GM23338 (cell line): Measurements from ENCODE around the gene IRF1. TPM values are rescaled to one million over a fixed set of nuclear protein-coding genes. Genes with fewer than 3 reads are reported as not detected.

Source experiments
- ATAC-seq: fragments of 200-7000 bp; cut with Tn5 transposase; 3 replicates; pipeline ENCODE4 v1.9.1; 2020
- DNase-seq: peaks from one replicate; pipeline ENCODE4 v3.0.0-alpha.2; 2015; ENCODE audit warnings: low spot score
- H2AFZ ChIP-seq: fragments of 200-600 bp; sonication (generic); 2 replicates; pipeline ENCODE4 v1.8.0; 2016; ENCODE audit warnings: antibody characterized with exemption, mild to moderate bottlenecking, moderate library complexity
- H3F3A ChIP-seq: fragments of 200-600 bp; sonication (generic); replicated peaks from 2 replicates; pipeline ENCODE4 v1.8.0; 2017; ENCODE audit warnings: antibody characterized with exemption, mixed run types, low read depth
- H3K27ac ChIP-seq: fragments of 200-600 bp; sonication (generic); 2 replicates; pipeline ENCODE4 v1.6.1; 2016; ENCODE audit warnings: low read depth
- H3K27me3 ChIP-seq: fragments of 200-600 bp; sonication (generic); 2 replicates; pipeline ENCODE4 v1.8.0; 2016; ENCODE audit warnings: mild to moderate bottlenecking, mixed run types, moderate library complexity; ENCODE audit not compliant: insufficient read depth
- H3K36me3 ChIP-seq: fragments of 200-600 bp; sonication (generic); 2 replicates; pipeline ENCODE4 v1.8.0; 2016; ENCODE audit warnings: mild to moderate bottlenecking; ENCODE audit not compliant: insufficient read depth
- H3K4me1 ChIP-seq: fragments of 200-600 bp; sonication (generic); 2 replicates; pipeline ENCODE4 v1.8.0; 2016; ENCODE audit warnings: mild to moderate bottlenecking, moderate library complexity; ENCODE audit not compliant: insufficient read depth
- H3K4me2 ChIP-seq: fragments of 200-600 bp; sonication (generic); 2 replicates; pipeline ENCODE4 v1.7.1; 2017; ENCODE audit warnings: mixed run types
- H3K4me3 ChIP-seq: fragments of 200-600 bp; sonication (generic); 2 replicates; pipeline ENCODE4 v1.6.1; 2016; ENCODE audit warnings: mixed run types
- H3K79me2 ChIP-seq: fragments of 200-600 bp; sonication (generic); replicated peaks from 2 replicates; pipeline ENCODE4 v1.8.0; 2017; ENCODE audit warnings: mild to moderate bottlenecking; ENCODE audit not compliant: insufficient read depth
- H3K9me2 ChIP-seq: fragments of 200-600 bp; sonication (generic); 2 replicates; pipeline ENCODE4 v1.8.0; 2017; ENCODE audit not compliant: insufficient read depth
- H4K20me1 ChIP-seq: fragments of 200-600 bp; sonication (generic); replicated peaks from 2 replicates; pipeline ENCODE4 v1.8.0; 2017; ENCODE audit warnings: mild to moderate bottlenecking; ENCODE audit not compliant: insufficient read depth
- H3K27ac Mint-ChIP-seq: 2 replicates; pipeline ENCODE4 v1.8.0; 2020; ENCODE audit warnings: inconsistent platforms, mild to moderate bottlenecking, moderate library complexity, mixed read lengths
- H3K27me3 Mint-ChIP-seq: 3 replicates; pipeline ENCODE4 v1.8.0; 2022; ENCODE audit warnings: low read depth, mild to moderate bottlenecking, moderate library complexity, mixed read lengths, inconsistent platforms; ENCODE audit not compliant: insufficient read depth, poor library complexity
- H3K36me3 Mint-ChIP-seq: 3 replicates; pipeline ENCODE4 v1.8.0; 2021; ENCODE audit warnings: low read depth, mild to moderate bottlenecking, inconsistent platforms, moderate library complexity, mixed read lengths
- H3K4me1 Mint-ChIP-seq: 3 replicates; pipeline ENCODE4 v1.8.0; 2020; ENCODE audit warnings: mild to moderate bottlenecking, inconsistent platforms, mixed read lengths
- H3K4me3 Mint-ChIP-seq: 3 replicates; pipeline ENCODE4 v1.8.0; 2021; ENCODE audit warnings: moderate library complexity, mild to moderate bottlenecking, inconsistent platforms, mixed read lengths
- H3K9me3 Mint-ChIP-seq: 3 replicates; pipeline ENCODE4 v1.8.0; 2020; ENCODE audit warnings: moderate library complexity, mild to moderate bottlenecking, inconsistent platforms, mixed read lengths
- CREB1 ChIP-seq: fragments of 250-450 bp; sonication (Bioruptor Pico); IDR thresholded peaks from 2 replicates; pipeline ENCODE4 v1.5.0; 2020; ENCODE audit warnings: low read depth, mild to moderate bottlenecking, moderate library complexity
- CTCF ChIP-seq, 2 experiments: fragments of 200-600 bp in 1 of 2; sonication (generic) in 1 of 2; conservative IDR thresholded peaks; 2 replicates each; pipeline versions ENCODE4 v1.5.1 to v1.6.1; 2016 to 2017; ENCODE audit warnings: antibody characterized with exemption in 2 of 2, low read depth in 2 of 2, mild to moderate bottlenecking in 2 of 2, moderate library complexity in 1 of 2
- EZH2 ChIP-seq: fragments of 200-600 bp; sonication (generic); IDR thresholded peaks from one replicate; pipeline ENCODE4 v1.8.0; 2017; ENCODE audit warnings: antibody characterized with exemption, mild to moderate bottlenecking, low read depth; ENCODE audit not compliant: unreplicated experiment
- EZH2phosphoT487 ChIP-seq: fragments of 200-600 bp; sonication (generic); IDR thresholded peaks from one replicate; pipeline ENCODE4 v1.8.1; 2018; ENCODE audit warnings: antibody characterized with exemption; ENCODE audit not compliant: unreplicated experiment
- JUNB ChIP-seq: IDR thresholded peaks from one replicate; pipeline ENCODE4 v1.6.1; 2016; ENCODE audit warnings: antibody characterized with exemption; ENCODE audit not compliant: unreplicated experiment
- NANOG ChIP-seq: IDR thresholded peaks from 2 replicates; pipeline ENCODE4 v1.6.1; 2016; ENCODE audit warnings: antibody characterized with exemption, borderline replicate concordance
- POLR2AphosphoS5 ChIP-seq: IDR thresholded peaks from 2 replicates; pipeline ENCODE4 v1.6.1; 2016; ENCODE audit warnings: antibody characterized with exemption, low read depth
- STAT1 ChIP-seq: IDR thresholded peaks from one replicate; pipeline ENCODE4 v1.6.1; 2016; ENCODE audit warnings: antibody characterized with exemption; ENCODE audit not compliant: unreplicated experiment
- ZNF114 ChIP-seq: fragments of 250-450 bp; sonication (Bioruptor Pico); IDR thresholded peaks from 2 replicates; pipeline ENCODE4 v1.5.0; 2020; ENCODE audit warnings: mild to moderate bottlenecking, moderate library complexity
- ZNF331 ChIP-seq: fragments of 250-450 bp; sonication (Bioruptor Pico); IDR thresholded peaks from 2 replicates; pipeline ENCODE4 v1.5.0; 2020; ENCODE audit warnings: low read depth, mild to moderate bottlenecking, moderate library complexity
- polyA plus RNA-seq: library from polyadenylated mRNA; unstranded; fragments of >200 nt; fragmentation: Nextera tagmentation; extraction: Ambion mirVana; gene quantifications from 2 replicates; pipeline ENCODE4 v1.2.1, GENCODE V29; 2016
- total RNA-seq: library from RNA; depleted of rRNA; stranded (reverse); fragments of >200 nt; shearing (Covaris generic); gene quantifications from 2 replicates; pipeline ENCODE4 v1.2.3, GENCODE V29; 2014
- TF ChIP-seq, protein P1 (sequence below): IDR thresholded peaks from one replicate; pipeline ENCODE4 v1.6.1; 2018; ENCODE audit warnings: antibody characterized with exemption; ENCODE audit not compliant: unreplicated experiment
- TF ChIP-seq, protein P2 (sequence below): IDR thresholded peaks from 2 replicates; pipeline ENCODE4 v1.6.1; 2016; ENCODE audit warnings: antibody characterized with exemption
- TF ChIP-seq, protein P3 (sequence below): fragments of 250-450 bp; sonication (Bioruptor Pico); IDR thresholded peaks from 2 replicates; pipeline ENCODE4 v1.5.0; 2020; ENCODE audit warnings: mild to moderate bottlenecking, moderate library complexity

IRF1 gene
- total and polyA plus RNA-seq, 2 experiments from 2014 or later = 6.9 to 8.6 TPM

- H3K27me3 ChIP-seq = no peaks in the 10 kb centered on the region
- ATAC-seq (no peak), DNase-seq (no peak)
- Mint-ChIP-seq H3K9me3 (no peaks in the 10 kb centered on the region), H3K4me3 (no peak overlapping the region), H3K36me3 (no peaks in the 10 kb centered on the region; the same call in 2 of the 3 replicates), H3K27ac (no peak overlapping the region; the same call in 1 of the 2 replicates), H3K4me1 (0 out of 3 replicates have a peak, but pooled peaks cover 2% of the 10 kb centered on the region), H3K27me3 (no peaks in the 10 kb centered on the region)
- no peak overlapping the region for H3K4me3 ChIP-seq
- no peak for TF ChIP-seq STAT1
- TF ChIP-seq ZNF114 = no peak
- TF ChIP-seq CREB1 = no peak
- TF ChIP-seq, protein P1, sequence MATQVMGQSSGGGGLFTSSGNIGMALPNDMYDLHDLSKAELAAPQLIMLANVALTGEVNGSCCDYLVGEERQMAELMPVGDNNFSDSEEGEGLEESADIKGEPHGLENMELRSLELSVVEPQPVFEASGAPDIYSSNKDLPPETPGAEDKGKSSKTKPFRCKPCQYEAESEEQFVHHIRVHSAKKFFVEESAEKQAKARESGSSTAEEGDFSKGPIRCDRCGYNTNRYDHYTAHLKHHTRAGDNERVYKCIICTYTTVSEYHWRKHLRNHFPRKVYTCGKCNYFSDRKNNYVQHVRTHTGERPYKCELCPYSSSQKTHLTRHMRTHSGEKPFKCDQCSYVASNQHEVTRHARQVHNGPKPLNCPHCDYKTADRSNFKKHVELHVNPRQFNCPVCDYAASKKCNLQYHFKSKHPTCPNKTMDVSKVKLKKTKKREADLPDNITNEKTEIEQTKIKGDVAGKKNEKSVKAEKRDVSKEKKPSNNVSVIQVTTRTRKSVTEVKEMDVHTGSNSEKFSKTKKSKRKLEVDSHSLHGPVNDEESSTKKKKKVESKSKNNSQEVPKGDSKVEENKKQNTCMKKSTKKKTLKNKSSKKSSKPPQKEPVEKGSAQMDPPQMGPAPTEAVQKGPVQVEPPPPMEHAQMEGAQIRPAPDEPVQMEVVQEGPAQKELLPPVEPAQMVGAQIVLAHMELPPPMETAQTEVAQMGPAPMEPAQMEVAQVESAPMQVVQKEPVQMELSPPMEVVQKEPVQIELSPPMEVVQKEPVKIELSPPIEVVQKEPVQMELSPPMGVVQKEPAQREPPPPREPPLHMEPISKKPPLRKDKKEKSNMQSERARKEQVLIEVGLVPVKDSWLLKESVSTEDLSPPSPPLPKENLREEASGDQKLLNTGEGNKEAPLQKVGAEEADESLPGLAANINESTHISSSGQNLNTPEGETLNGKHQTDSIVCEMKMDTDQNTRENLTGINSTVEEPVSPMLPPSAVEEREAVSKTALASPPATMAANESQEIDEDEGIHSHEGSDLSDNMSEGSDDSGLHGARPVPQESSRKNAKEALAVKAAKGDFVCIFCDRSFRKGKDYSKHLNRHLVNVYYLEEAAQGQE = no peak
- no peak for TF ChIP-seq NANOG
- TF ChIP-seq EZH2phosphoT487 = no peak
- TF ChIP-seq, protein P2, sequence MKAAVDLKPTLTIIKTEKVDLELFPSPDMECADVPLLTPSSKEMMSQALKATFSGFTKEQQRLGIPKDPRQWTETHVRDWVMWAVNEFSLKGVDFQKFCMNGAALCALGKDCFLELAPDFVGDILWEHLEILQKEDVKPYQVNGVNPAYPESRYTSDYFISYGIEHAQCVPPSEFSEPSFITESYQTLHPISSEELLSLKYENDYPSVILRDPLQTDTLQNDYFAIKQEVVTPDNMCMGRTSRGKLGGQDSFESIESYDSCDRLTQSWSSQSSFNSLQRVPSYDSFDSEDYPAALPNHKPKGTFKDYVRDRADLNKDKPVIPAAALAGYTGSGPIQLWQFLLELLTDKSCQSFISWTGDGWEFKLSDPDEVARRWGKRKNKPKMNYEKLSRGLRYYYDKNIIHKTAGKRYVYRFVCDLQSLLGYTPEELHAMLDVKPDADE = no peak
- TF ChIP-seq, protein P3, sequence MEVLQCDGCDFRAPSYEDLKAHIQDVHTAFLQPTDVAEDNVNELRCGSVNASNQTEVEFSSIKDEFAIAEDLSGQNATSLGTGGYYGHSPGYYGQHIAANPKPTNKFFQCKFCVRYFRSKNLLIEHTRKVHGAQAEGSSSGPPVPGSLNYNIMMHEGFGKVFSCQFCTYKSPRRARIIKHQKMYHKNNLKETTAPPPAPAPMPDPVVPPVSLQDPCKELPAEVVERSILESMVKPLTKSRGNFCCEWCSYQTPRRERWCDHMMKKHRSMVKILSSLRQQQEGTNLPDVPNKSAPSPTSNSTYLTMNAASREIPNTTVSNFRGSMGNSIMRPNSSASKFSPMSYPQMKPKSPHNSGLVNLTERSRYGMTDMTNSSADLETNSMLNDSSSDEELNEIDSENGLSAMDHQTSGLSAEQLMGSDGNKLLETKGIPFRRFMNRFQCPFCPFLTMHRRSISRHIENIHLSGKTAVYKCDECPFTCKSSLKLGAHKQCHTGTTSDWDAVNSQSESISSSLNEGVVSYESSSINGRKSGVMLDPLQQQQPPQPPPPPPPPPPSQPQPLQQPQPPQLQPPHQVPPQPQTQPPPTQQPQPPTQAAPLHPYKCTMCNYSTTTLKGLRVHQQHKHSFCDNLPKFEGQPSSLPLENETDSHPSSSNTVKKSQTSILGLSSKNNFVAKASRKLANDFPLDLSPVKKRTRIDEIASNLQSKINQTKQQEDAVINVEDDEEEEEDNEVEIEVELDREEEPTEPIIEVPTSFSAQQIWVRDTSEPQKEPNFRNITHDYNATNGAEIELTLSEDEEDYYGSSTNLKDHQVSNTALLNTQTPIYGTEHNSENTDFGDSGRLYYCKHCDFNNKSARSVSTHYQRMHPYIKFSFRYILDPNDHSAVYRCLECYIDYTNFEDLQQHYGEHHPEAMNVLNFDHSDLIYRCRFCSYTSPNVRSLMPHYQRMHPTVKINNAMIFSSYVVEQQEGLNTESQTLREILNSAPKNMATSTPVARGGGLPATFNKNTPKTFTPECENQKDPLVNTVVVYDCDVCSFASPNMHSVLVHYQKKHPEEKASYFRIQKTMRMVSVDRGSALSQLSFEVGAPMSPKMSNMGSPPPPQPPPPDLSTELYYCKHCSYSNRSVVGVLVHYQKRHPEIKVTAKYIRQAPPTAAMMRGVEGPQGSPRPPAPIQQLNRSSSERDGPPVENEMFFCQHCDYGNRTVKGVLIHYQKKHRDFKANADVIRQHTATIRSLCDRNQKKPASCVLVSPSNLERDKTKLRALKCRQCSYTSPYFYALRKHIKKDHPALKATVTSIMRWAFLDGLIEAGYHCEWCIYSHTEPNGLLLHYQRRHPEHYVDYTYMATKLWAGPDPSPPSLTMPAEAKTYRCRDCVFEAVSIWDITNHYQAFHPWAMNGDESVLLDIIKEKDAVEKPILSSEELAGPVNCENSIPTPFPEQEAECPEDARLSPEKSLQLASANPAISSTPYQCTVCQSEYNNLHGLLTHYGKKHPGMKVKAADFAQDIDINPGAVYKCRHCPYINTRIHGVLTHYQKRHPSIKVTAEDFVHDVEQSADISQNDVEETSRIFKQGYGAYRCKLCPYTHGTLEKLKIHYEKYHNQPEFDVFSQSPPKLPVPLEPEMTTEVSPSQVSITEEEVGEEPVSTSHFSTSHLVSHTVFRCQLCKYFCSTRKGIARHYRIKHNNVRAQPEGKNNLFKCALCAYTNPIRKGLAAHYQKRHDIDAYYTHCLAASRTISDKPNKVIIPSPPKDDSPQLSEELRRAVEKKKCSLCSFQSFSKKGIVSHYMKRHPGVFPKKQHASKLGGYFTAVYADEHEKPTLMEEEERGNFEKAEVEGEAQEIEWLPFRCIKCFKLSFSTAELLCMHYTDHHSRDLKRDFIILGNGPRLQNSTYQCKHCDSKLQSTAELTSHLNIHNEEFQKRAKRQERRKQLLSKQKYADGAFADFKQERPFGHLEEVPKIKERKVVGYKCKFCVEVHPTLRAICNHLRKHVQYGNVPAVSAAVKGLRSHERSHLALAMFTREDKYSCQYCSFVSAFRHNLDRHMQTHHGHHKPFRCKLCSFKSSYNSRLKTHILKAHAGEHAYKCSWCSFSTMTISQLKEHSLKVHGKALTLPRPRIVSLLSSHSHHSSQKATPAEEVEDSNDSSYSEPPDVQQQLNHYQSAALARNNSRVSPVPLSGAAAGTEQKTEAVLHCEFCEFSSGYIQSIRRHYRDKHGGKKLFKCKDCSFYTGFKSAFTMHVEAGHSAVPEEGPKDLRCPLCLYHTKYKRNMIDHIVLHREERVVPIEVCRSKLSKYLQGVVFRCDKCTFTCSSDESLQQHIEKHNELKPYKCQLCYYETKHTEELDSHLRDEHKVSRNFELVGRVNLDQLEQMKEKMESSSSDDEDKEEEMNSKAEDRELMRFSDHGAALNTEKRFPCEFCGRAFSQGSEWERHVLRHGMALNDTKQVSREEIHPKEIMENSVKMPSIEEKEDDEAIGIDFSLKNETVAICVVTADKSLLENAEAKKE (CRISPR knock-in tag) = no peak
- no peak for TF ChIP-seq EZH2
- no peak for TF ChIP-seq CTCF (conservative IDR thresholded peaks at IDR 0.05; ENCODE audit: low read depth in 2 of 2)
- TF ChIP-seq JUNB = no peak
- TF ChIP-seq POLR2AphosphoS5 = no peak
- no peak for TF ChIP-seq ZNF331 (CRISPR knock-in tag)
- H3K4me2 ChIP-seq = no peak overlapping the region
- H4K20me1 ChIP-seq = no peaks in the 10 kb centered on the region
- H3K4me1 ChIP-seq = no peaks in the 10 kb centered on the region
- H3K79me2 ChIP-seq = no peaks in the 10 kb centered on the region
- H3F3A ChIP-seq = no peaks in the 10 kb centered on the region
- H3K36me3 ChIP-seq = no peaks in the 10 kb centered on the region
- H3K27ac ChIP-seq = no peak overlapping the region
- H3K9me2 ChIP-seq = no peaks in the 10 kb centered on the region
- H2AFZ ChIP-seq = no peak overlapping the region
These were observed 12.7 kb upstream of the IRF1 start for GRCh38 chr5:132503244-132503643.
